Brain microvascular endothelial cell (primary cell): ENCODE results near the gene COL26A1.

Experiments used
- DNase-seq: peaks from one replicate; pipeline ENCODE4 v3.0.0-alpha.2; 2020
- H3K27ac ChIP-seq: fragments of 250-450 bp; sonication (Bioruptor Pico); 2 replicates; pipeline ENCODE4 v1.5.1; 2020; ENCODE audit warnings: mild to moderate bottlenecking, moderate library complexity
- H3K27me3 ChIP-seq: fragments of 250-450 bp; sonication (Bioruptor Pico); replicated peaks from 2 replicates; pipeline ENCODE4 v1.5.1; 2020; ENCODE audit warnings: mild to moderate bottlenecking
- H3K36me3 ChIP-seq: fragments of 250-450 bp; sonication (Bioruptor Pico); replicated peaks from 2 replicates; pipeline ENCODE4 v1.5.1; 2020; ENCODE audit warnings: mild to moderate bottlenecking
- H3K4me3 ChIP-seq: 2 replicates; pipeline ENCODE4 v1.5.1; 2011; ENCODE audit warnings: low read depth, mild to moderate bottlenecking, control low read depth, low read length, moderate library complexity
- in situ Hi-C: cut with HindIII; loops from 2 replicates; pipeline ENCODE4 v1.10.0; 2017; ENCODE audit warnings: low sequenced_read_pairs, low pct_ligation_motif_present
- TF ChIP-seq, protein P1 (sequence below): IDR thresholded peaks from 2 replicates; pipeline ENCODE4 v1.5.1; 2011; ENCODE audit warnings: low read depth, mild to moderate bottlenecking, moderate library complexity, low read length, control low read depth, inconsistent platforms; ENCODE audit errors: missing control alignments

The COL26A1 gene

DNA sequence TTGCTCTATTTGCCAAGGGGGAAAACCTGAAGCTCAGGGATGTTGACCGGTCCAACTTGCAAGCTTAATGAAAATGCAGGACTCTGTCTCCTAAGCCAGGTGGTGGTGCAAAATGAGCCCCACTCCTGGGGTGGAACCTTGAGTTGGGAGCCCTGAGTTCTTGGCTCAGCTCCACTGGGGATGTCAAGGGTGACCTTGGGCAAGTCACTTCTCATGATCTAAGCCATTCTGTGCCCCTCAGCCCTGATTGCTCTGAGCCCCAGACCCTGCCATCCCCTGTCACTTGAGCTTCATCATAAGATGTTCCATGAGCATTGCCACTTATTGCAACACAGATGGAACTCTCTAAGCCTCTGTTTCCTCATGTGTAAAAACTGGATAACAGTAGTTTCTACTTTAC lies 232.6 kb downstream of the COL26A1 start:
- Histone ChIP-seq H3K36me3 (no peaks in the 10 kb centered on the region), H3K4me3 (no peak overlapping the region), H3K27me3 (no peaks in the 10 kb centered on the region), H3K27ac (no peak overlapping the region)
- DNase-seq: no peak
- in situ Hi-C loops: no loop called here
- TF ChIP-seq, protein P1, sequence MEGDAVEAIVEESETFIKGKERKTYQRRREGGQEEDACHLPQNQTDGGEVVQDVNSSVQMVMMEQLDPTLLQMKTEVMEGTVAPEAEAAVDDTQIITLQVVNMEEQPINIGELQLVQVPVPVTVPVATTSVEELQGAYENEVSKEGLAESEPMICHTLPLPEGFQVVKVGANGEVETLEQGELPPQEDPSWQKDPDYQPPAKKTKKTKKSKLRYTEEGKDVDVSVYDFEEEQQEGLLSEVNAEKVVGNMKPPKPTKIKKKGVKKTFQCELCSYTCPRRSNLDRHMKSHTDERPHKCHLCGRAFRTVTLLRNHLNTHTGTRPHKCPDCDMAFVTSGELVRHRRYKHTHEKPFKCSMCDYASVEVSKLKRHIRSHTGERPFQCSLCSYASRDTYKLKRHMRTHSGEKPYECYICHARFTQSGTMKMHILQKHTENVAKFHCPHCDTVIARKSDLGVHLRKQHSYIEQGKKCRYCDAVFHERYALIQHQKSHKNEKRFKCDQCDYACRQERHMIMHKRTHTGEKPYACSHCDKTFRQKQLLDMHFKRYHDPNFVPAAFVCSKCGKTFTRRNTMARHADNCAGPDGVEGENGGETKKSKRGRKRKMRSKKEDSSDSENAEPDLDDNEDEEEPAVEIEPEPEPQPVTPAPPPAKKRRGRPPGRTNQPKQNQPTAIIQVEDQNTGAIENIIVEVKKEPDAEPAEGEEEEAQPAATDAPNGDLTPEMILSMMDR: no peak

DNA sequence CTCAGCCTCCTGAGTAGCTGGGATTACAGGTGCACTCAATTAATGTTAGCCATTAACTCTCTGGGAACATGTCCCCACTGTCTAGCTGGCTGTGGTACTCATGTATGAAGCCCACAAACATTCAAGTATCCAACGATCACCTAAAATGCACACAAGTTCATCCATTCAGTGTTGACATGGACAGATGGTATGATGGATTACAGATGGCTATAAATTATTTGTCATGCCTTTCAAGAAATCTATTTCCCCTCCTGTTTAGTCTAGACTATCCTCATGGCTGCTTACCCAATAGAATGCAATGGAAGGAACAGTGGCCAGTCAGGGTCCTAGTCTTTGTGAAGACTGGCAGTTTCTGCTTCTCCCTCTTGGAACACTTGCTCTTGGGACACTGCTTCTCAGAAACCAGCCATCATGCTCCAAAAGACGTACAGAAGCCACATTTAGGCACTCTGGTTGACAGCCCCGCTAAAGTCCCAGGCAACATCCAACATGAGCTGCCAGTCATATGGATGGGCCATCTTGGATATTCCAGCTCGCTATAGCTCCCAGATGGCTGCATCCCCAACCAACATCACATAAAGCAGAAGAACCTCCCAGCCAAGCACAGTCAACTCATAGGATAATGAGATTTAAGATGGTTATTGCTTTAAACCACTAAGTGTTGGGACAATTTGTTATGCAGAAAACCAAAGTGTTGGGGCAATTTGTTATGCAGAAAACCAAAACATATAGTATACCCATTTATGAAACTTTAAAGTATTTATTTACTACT lies 233.3 kb downstream of the COL26A1 start:
- no peak overlapping the region for H3K4me3 ChIP-seq
- TF ChIP-seq, protein P1: no peak
- in situ Hi-C loops: no loop called here
- no peak overlapping the region for H3K27ac ChIP-seq
- H3K36me3 ChIP-seq: no peaks in the 10 kb centered on the region
- DNase-seq: no peak
- H3K27me3 ChIP-seq: no peaks in the 10 kb centered on the region

DNA sequence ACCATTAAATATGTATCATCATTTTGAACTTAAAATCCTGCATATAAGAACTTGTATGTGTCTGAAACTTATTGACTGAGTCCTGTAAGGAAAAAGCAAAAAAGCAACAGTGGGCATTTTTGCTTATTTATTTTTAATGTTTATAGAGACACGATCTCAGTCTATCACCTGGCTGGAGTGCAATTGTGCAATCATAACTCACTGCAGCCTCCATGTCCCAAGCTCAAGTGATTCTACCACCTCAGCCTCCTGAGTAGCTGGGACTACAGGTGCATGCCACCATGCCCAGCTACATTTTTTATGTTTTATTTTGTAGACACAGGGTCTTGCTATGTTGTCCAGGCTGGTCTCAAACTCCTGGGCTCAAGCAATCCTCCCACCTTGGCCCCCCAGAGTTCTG lies 234.2 kb downstream of the COL26A1 start:
- DNase-seq: no peak
- TF ChIP-seq, protein P1: no peak
- in situ Hi-C loops: no loop called here
- H3K4me3 ChIP-seq: no peak overlapping the region
- no peaks in the 10 kb centered on the region for H3K36me3 ChIP-seq
- H3K27me3 ChIP-seq: no peaks in the 10 kb centered on the region
- H3K27ac ChIP-seq: no peak overlapping the region

DNA sequence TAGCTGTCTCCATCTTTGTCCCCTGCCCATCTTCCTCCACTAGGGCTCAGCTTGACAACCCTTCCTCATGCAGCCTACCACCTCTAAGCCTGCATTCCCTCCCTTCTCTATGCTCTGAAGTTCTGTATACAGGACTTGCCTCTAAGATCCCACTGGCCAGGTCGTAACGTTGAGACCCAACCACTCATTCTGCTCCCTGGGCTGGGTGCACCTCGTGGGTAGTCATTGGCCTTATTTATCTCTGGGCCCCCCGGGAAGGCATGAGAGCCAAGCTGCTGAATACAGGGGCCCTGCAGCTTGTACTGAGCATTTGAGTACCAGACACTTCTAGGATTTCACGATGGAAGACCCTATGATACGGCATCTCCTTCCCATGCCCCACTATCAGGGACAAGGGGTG lies 235.3 kb downstream of the COL26A1 start:
- DNase-seq: no peak
- no peaks in the 10 kb centered on the region for H3K27me3 ChIP-seq
- H3K36me3 ChIP-seq: no peaks in the 10 kb centered on the region
- in situ Hi-C loops: no loop called here
- no peak overlapping the region for H3K4me3 ChIP-seq
- no peak overlapping the region for H3K27ac ChIP-seq
- TF ChIP-seq, protein P1: no peak

DNA sequence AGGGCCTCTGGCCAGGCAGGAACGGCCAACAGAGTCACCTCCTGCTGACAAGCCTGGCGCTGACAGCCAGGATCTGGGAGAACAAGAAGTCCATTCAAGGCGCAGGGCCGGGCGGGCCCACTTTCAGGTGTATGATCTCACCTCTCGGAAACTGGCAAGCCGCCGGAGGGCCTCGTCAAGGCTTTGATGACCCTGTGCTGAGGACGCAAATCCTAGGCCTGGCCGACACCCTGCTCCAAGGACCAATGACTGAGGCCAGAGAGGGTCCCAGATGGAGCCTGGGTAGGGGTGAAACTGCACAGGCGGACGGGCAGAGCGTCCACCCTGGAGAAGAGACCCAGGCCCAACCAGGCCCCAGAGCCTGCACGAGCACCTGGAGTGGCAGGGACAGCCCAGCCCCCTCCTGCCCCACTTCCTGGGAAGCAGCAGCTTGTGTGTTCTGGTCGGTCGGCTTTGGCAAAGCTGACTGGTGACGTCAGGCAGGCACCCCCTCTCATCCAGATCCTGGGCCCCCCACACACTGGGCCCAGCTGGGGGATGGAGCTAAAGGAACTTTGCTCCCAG lies 235.8 kb downstream of the COL26A1 start:
- H3K27ac ChIP-seq: no peak overlapping the region
- H3K36me3 ChIP-seq: no peaks in the 10 kb centered on the region
- no peaks in the 10 kb centered on the region for H3K27me3 ChIP-seq
- H3K4me3 ChIP-seq: no peak overlapping the region
- DNase-seq: no peak
- in situ Hi-C loops: no loop called here
- TF ChIP-seq, protein P1: no peak
